ENCODE data around the gene ZNF644. TPM values are rescaled to one million over a fixed set of nuclear protein-coding genes. Genes with fewer than 3 reads are reported as not detected.
A peak's percentile ranks its signal among the peaks of the same experiment; 100 is the strongest.

The ZNF644 gene
- total RNA-seq, 1 experiment from 2014 or later: 55.9 TPM

DNA sequence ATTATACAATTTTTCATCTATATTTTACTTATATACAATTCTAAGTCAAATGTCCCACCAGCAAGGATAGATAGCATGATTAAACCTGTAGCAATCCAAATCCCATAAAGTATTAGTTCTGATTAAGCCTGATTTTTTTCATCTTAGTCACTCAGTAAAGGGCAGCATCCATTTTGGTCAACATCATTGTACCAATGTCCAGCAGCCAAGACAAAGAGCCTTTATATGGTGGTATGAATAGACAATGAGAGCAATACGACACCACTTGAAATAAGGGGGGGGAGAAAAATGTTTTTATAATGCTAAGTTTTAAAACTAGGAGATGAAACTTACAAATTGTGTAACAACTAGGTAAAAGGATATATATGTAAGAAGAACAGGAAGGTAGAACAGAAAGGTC is 7.4 kb downstream of the ZNF644 start:
- no peaks in the 10 kb centered on the region for H3K9me2 ChIP-seq (ENCODE audit: insufficient read depth)
- no peak overlapping the region for H3K9ac ChIP-seq (ENCODE audit: low read length)
- no peak overlapping the region for H3K4me3 ChIP-seq (replicated peaks in 1 of 2; ENCODE audit: low read depth in 1 of 2, low read length in 2 of 2)
- peaks cover 23% of the 10 kb centered on the region; the same call in 1 of the 2 replicates for H4K20me1 ChIP-seq (ENCODE audit: insufficient read depth)
- RAD21 ChIA-PET (ENCODE audit: low non-redundant PET in 1 of 2, low total read pairs in 2 of 2, uncharacterized antibody in 2 of 2, unreplicated experiment in 2 of 2): no interaction called here
- H3K9me3 ChIP-seq (ENCODE audit: control insufficient read depth in 1 of 2, insufficient read depth in 1 of 2, low read depth in 1 of 2, low read length in 2 of 2): no peaks in the 10 kb centered on the region
- peaks cover 11 to 48% of the 10 kb centered on the region in 2 experiments for H3K4me1 ChIP-seq (ENCODE audit: control insufficient read depth in 1 of 2, insufficient read depth in 2 of 2, low read length in 2 of 2)
- BruUV-seq (replicated peaks): no TSS peak
- H2AFZ ChIP-seq (ENCODE audit: low read depth, low read length, poor library complexity, severe bottlenecking): no peak overlapping the region
- intact Hi-C loops (cut with micrococcal nuclease): no loop called here
- peak overlapping the region; percentile 28; the same call in 1 of the 2 replicates for H3K4me2 ChIP-seq (ENCODE audit: low read length)
- no peak overlapping the region for H3K27ac ChIP-seq (ENCODE audit: low read depth, low read length)
- ATAC-seq: peak; percentile 60
- POLR2A ChIA-PET: no interaction called here
- peaks cover 100% of the 10 kb centered on the region for H3K79me2 ChIP-seq (ENCODE audit: insufficient read depth, low read length)
- TF ChIP-seq POLR2AphosphoS5 (IDR thresholded peaks at IDR 0.05; ENCODE audit: low read depth, low read length): no peak
- 0 out of 2 replicates have a peak, but pooled peaks have one; percentile 10 for TF ChIP-seq FOSL1 (IDR thresholded peaks at IDR 0.05; ENCODE audit: low read depth)
- H3K36me3 ChIP-seq (ENCODE audit: control insufficient read depth in 1 of 2, insufficient read depth in 2 of 2, low read length in 2 of 2): no peaks in the 10 kb centered on the region
- CTCF ChIA-PET: no interaction called here
- no peak for DNase-seq (ENCODE audit: low read depth, low spot score)
- H3K27me3 ChIP-seq (ENCODE audit: insufficient read depth, low read length): no peaks in the 10 kb centered on the region

DNA sequence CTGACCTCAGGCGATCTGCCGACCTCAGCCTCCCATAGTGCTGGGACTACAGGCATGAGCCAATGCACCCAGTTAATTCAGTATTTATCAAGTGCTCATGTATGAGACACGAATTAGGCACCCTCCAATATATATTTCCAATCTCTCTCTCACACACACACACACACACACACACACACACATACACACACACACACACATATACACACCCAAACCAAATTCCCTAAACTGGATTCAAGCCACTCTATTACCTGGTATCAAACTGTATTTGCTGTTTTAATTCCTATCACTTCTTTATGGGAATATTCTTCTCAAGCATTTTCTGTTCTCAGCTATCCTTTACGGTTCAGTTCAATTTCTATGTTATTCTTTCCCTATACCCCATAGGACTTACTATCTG is 8.5 kb downstream of the ZNF644 start:
- H3K9me2 ChIP-seq (ENCODE audit: insufficient read depth): no peaks in the 10 kb centered on the region
- RAD21 ChIA-PET (ENCODE audit: low non-redundant PET in 1 of 2, low total read pairs in 2 of 2, uncharacterized antibody in 2 of 2, unreplicated experiment in 2 of 2): no interaction called here
- peaks cover 11 to 39% of the 10 kb centered on the region in 2 experiments for H3K4me1 ChIP-seq (ENCODE audit: control insufficient read depth in 1 of 2, insufficient read depth in 2 of 2, low read length in 2 of 2)
- no peak overlapping the region for H3K4me2 ChIP-seq (ENCODE audit: low read length)
- H3K27ac ChIP-seq (ENCODE audit: low read depth, low read length): no peak overlapping the region
- CTCF ChIA-PET: no interaction called here
- ATAC-seq (no peak), DNase-seq (ENCODE audit: low read depth, low spot score) (no peak)
- no peak overlapping the region for H3K4me3 ChIP-seq (replicated peaks in 1 of 2; ENCODE audit: low read depth in 1 of 2, low read length in 2 of 2)
- TF ChIP-seq EZH2phosphoT487 (IDR thresholded peaks at IDR 0.05; ENCODE audit: borderline replicate concordance) (no peak), SIN3A (IDR thresholded peaks at IDR 0.05; ENCODE audit: low read depth) (no peak)
- H3K9me3 ChIP-seq (ENCODE audit: control insufficient read depth in 1 of 2, insufficient read depth in 1 of 2, low read depth in 1 of 2, low read length in 2 of 2): no peaks in the 10 kb centered on the region
- H3K27me3 ChIP-seq (ENCODE audit: insufficient read depth, low read length): no peaks in the 10 kb centered on the region
- peaks cover 25% of the 10 kb centered on the region; the same call in 1 of the 2 replicates for H4K20me1 ChIP-seq (ENCODE audit: insufficient read depth)
- H3K79me2 ChIP-seq (ENCODE audit: insufficient read depth, low read length): peaks cover 100% of the 10 kb centered on the region
- BruUV-seq (replicated peaks): no TSS peak
- H3K9ac ChIP-seq (ENCODE audit: low read length): no peak overlapping the region
- POLR2A ChIA-PET: interaction anchor here (1.2 kb wide), 1 partner anchor 9 kb away, joined by 6 read pairs; the partner anchor contains the start of gene ZNF644
- H3K36me3 ChIP-seq (ENCODE audit: control insufficient read depth in 1 of 2, insufficient read depth in 2 of 2, low read length in 2 of 2): no peaks in the 10 kb centered on the region
- intact Hi-C loops (cut with micrococcal nuclease): no loop called here
- no peak overlapping the region for H2AFZ ChIP-seq (ENCODE audit: low read depth, low read length, poor library complexity, severe bottlenecking)
